ENCODE measurements around the gene KCNIP3.

KCNIP3 gene

DNA sequence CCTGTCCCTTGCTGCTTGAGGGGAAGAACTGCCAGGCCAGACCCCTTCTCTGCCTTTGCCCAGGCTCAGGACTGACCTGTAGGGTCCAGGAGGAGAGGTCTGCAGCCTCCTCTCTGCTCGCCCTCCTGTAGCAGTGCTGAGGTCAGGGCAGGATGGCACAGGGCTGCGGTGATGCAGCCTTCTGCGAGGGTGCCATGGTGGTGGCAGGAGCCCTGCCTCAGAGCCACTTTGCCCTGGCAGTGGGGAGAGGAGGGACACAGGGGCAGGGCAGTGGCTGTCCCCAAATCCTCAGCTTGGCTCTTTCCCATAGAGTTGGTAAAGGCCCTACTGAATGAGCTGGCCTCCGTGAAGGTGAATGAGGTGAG lies 22.0 kb upstream of the KCNIP3 start:
- DNase-seq = no peak

DNA sequence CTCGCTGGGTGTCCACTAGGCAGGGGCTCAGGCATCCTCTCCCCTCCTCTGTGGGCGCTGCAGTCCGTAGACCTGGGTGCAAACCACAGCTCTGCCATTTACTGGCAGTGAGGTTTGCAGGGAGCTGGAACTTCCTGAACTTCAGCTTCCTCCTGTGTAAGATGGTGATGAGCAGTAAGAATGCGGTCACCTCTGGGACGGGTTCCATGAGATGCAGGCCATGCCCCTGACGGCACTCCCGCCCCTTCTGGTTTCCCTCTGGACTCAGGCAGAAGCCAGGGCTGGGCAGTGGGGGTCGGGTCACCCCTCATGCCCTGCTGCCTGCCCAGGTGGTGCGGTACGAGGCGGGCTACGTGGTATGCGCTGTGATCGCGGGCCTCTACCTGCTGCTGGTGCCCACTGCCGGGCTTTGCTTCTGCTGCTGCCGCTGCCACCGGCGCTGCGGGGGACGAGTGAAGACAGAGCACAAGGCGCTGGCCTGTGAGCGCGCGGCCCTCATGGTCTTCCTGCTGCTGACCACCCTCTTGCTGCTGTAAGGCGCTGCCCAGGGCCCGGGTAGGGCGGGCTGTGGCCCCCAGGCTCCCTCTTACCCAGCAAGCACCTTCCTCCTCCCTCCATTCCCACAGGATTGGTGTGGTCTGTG lies 21.4 kb upstream of the KCNIP3 start:
- no peak for DNase-seq

DNA sequence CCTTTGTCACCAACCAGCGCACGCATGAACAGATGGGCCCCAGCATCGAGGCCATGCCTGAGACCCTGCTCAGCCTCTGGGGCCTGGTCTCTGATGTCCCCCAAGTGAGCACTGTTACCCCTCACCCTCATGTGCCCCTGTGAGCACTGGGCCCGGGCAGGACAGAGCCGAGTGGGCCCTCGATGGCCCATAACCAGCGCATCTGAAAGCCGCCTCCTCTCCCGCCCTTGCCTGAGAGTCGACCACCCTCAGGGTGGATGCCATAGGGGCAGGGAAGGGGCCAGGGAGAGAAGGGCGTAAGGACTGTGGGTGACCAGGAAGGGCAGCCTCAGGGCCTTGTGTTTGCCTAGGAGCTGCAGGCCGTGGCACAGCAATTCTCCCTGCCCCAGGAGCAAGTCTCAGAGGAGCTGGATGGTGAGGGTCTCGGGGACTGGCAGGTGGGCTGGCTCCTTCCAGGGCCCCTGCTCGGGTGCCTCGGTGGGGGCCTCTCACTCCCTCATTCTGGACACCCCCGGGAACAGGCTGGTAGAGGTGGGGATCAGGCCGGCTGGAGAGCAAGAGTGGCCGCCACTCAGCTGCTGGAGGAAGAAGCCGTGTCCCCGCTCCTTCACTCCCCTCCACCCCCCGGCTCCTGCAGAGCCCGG lies 20.8 kb upstream of the KCNIP3 start:
- DNase-seq = no peak

DNA sequence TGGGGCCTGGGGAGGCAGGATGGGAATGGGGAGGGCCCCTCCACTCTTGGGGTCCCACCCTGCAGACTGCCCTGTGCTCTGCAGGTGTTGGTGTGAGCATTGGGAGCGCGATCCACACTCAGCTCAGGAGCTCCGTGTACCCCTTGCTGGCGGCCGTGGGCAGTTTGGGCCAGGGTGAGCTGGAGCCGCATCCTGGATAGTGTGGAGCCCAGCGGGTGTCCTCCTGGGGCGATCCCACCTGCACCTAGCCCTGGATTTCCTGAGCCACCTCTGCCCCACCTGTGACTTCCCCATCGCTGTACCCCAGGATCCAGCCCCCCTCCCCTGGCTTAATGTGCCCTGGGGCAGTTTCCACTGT lies 20.3 kb upstream of the KCNIP3 start:
- no peak for DNase-seq

GRCh38 chr2:95277246-95277906 lies 19.8 kb upstream of the KCNIP3 start:
- DNase-seq = no peak

DNA sequence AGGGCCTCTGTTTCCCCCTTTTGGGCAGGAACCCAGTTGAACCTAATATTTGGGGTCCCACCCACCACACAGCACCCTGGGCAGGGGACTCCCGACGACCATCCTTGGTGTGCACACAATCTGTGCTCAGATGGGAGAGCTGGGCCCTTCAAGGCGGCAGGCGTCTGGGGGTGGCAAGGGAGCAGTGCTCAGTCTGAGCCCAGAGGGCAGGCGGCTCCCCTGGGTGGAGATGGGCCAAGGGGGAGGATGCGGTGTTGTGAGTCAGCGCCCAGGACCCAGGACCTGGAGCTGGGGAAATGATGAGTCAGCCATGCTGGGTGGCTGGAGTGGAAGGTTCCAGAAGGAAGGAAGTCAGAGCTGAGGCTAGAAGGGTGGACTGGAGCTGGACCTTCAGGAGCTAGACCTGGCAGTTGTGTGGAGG lies 19.1 kb upstream of the KCNIP3 start:
- no peak for DNase-seq

DNA sequence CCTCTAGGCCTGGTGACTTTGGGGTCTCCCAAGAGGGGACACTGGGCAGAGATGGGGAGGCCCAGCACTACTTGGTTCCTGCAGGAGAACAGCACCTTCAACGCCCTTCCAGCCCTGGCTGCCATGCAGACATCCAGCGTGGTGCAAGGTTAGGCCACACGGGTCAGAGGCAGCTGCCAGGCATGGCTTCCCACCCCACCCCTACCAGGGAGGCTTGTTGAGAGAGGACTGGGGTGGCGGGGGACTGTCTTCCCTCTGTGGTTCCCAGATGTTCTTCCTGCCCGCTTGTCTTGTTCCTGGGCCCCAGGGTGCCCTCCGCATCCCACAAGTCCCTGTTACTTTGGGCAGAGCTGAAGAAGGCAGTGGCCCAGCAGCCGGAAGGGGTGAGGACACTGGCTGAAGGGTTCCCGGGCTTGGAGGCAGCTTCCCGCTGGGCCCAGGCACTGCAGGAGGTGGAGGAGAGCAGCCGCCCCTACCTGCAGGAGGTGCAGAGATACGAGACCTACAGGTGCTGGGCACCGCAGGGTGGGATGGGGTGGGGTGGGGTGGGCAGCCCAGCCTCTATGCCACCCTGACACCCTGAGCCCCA lies 18.4 kb upstream of the KCNIP3 start:
- DNase-seq = no peak

DNA sequence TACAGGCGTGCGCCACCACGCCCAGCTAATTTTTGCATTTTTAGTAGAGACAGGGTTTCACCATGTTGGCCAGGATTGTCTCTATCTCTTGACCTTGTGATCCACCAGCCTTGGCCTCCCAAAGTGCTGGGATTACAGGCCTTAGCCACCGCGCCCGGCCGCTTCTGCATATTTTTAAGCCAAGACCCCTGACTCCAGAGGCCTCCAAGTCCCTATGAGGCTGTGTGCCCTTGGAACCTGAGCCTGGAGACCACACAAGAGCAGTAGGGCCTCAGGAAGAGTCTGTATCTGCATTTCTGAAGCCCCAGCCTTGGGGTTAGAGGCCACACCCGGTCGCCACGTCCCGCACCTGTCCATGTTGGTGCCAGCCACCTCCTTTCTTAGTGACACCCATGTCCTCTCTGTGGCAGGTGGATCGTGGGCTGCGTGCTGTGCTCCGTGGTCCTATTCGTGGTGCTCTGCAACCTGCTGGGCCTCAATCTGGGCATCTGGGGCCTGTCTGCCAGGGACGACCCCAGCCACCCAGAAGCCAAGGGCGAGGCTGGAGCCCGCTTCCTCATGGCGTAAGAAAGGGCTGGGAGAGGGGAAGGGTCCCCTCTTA lies 17.6 kb upstream of the KCNIP3 start:
- no peak for DNase-seq

- DNase-seq = no peak
These were observed 16.1 kb upstream of the KCNIP3 start for GRCh38 chr2:95281071-95281470.

DNA sequence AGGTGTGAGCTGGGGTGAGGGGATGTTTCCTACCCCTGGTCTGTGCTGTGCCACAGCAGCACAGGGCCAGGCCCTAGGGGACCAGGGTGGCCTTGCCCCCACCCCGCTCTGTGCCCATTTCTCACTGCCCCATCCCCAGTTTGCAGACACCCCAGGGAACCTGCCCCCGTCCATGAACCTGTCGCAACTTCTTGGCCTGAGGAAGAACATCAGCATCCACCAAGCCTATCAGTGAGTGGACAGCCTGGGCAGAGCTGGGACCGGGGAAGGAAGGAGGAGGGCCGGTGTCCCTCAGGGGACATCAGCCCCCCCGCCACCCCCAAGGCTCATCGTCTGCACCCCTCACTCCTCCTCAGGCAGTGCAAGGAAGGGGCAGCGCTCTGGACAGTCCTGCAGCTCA lies 15.4 kb upstream of the KCNIP3 start:
- no peak for DNase-seq

DNA sequence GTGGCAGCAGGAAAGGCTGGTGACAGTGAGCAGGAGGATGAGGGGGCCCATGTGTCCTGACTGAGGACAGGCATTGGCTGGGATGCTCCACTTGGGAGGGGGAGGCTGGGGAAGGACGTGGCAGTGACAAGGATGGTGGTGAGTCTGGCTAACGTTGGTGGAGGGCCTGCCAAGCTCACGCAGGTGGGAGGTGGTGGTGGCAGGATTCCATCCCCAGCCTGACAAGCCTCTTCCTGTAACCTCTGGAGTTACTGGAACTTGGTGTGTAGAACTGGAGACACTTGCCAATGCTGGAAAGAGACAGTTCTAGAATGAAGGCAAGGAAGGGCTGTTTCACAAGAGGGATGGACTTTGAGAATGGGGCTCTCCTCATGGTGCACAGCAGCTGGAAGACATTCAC lies 14.7 kb upstream of the KCNIP3 start:
- no peak for DNase-seq

GRCh38 chr2:95283562-95283961 lies 13.6 kb upstream of the KCNIP3 start:
- DNase-seq = no peak

- DNase-seq = no peak
These were observed 12.1 kb upstream of the KCNIP3 start for GRCh38 chr2:95284886-95285541.

DNA sequence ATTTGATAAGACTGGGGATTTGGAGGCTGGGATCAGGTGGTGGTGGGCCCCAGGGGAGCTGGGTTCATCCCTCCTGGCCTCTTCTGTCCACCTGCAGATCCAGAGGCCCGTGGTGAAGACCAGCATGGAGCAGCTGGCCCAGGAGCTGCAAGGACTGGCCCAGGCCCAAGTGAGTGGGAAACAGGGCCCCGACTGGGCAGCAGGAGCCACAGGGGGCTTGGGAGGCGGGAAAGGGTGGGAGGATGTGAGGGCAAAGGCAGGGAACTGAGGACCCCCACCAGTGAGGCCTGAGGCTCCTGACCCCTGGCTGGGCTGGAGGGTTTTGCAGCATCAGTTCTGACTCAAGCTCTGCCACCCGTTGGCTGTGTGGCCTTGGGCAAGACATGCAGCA lies 11.6 kb upstream of the KCNIP3 start:
- no peak for DNase-seq

- DNase-seq = no peak
These were observed 9.8 kb upstream of the KCNIP3 start for GRCh38 chr2:95287336-95287735.

- no peak for DNase-seq
These were observed 9.3 kb upstream of the KCNIP3 start for GRCh38 chr2:95287806-95288205.

DNA sequence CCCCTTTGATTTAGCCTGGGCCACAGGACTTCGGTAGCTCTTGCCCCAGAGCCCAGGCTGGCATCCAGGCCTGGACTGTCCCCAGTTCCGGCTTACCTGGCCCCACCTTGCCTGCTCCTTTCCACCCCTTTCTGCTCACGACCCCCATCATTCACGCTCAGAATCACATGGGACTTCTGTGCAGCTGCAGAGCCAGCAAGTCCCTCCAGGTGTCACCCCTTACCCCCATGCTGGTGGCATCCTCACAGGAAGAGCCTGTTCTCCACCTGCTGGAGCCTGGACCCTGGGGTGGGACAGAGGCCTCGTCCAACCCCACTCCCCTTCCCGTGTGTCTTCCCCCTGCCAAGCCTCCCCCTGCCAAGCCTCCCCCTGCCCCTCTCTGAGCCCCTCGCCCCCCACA lies 7.9 kb upstream of the KCNIP3 start:
- DNase-seq = peak in 1 of 2 experiments; percentile 27

GRCh38 chr2:95291222-95291621 lies 5.9 kb upstream of the KCNIP3 start:
- no peak for DNase-seq

DNA sequence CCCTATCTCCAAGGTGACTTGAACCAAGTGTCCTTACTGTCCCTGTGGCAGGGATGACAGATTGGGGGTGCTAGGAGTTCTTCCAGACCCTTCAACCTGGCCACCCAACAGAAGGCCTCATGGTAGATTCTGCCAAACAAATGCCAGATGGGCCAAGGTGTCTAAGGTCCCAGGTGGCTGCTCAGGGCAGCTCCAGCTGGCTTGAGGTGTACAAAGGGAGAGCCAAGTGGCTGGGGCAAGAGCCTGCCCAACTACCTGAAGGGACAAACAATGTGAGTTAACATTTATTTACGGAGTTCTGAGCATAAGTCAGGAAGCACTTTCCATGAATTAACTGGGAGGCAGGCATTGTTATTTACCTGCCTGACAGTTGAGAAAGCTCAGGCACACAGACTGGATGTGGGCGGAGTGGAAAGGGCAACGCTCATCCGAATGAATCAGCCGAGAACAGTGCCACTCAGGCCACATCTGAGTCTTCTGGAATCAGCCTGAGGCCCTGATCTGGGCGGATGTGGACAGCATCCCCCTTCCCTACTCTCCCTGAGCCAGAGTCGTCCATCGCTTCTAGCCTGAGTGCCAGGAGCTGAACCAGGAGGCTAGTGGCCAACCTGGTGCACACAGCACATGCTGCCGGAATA lies 4.4 kb upstream of the KCNIP3 start:
- no peak for DNase-seq

DNA sequence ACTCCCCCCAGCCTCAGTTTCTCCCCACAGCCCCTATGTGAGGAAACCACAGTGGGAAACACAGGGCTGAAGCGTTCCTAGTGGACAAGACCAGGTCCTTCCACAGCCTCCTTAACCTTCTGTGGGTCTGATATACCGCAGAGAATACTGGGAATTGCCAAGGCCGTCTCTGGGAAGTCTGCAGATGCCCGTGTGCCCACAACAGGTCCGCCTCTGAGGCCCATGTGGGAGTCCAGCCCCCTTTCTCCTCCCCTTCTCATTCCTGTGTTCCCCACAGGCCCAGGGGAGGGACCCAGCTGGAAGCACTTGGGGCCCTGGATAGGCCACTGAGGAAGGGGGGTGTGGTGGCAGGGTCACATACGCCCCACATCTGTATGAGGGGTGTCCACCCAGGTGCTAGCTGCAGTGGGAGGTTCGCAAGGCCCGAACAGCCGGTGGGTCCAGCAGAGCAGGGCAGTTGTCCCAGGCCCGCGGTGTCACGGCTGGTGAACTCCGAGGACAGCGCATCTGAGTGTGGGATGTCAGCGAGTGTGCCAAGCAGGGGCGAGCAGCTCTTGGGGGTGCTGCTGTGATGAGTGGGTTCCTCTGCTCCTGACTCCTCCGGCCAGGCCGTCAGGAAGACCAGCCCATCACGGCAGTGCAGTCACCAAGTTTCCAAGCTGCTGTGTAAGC lies 2.4 kb upstream of the KCNIP3 start:
- DNase-seq = no peak

DNA sequence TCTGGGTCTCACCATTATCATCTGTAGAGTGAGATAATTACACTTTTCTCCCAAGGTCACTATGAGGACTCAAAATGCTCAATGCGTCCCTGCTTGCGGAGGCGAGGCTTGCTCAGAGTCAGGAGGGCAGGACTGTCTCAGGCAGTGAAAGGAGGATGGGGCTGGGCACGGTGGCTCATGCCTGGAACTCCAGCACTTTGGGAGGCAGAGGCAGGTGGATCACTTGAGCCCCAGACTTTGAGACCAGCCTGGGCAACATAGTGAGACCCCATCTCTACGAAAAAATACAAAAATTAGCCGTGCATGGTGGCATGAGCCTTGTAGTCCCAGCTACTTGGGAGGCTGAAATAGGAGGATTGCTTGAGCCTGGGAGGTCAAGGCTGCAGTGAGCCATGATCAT lies 1.8 kb upstream of the KCNIP3 start:
- DNase-seq = no peak

DNA sequence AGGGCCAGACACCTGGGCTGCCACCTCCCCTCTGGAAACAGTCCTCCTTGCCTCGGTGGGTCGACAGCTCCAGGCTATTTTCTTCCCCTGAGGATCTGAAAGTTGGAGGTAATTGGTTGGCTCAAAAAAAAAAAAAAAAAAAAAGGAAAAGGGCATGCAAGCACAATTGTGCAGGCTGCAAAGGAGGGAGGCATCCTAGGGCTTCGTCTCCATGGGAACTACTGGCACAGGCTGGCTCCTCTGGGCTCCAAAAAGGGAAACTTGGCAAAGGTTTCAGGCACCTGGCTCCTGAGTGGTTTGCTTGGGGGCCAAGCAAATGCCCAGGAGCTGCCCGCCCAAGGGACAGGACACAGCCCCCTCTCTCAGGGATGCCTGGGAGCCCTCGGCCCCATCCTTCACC lies 1.1 kb upstream of the KCNIP3 start:
- peak; percentile 87 to 94 for DNase-seq
